ENCODE data around the gene ZNF578.
"Not testable (repeated sequence)": the region's sequence is repeated elsewhere in the genome, so short reads cannot be mapped to it uniquely, and the experiment has no call there.

Gene ZNF578

GRCh38 chr19:52557231-52557995, 104.1 kb downstream of the ZNF578 start:
- H3K36me3 ChIP-seq (ENCODE audit: low read length), result peaks cover 57% of the 10 kb centered on the region
- H3K9me2 ChIP-seq (replicated peaks; ENCODE audit: insufficient read depth, low read length), result no peaks in the 10 kb centered on the region
- no peak overlapping the region for H3K27ac ChIP-seq (ENCODE audit: low read depth, low read length)
- peaks cover 29% of the 10 kb centered on the region; the same call in 1 of the 2 replicates for H3K9me3 ChIP-seq (ENCODE audit: insufficient read depth, low read length)
- peaks cover 17% of the 10 kb centered on the region; the same call in 1 of the 2 replicates for H3K79me2 ChIP-seq (ENCODE audit: insufficient read depth, low read length)
- H2AFZ ChIP-seq (ENCODE audit: low read depth, low read length, severe bottlenecking), result no peak overlapping the region
- no peak for TF ChIP-seq EZH2phosphoT487 (conservative IDR thresholded peaks at IDR 0.05; ENCODE audit: low read length)
- no peak for TF ChIP-seq CTCF (IDR thresholded peaks at IDR 0.05; ENCODE audit: insufficient read depth, low read length, poor library complexity, severe bottlenecking)
- H3K4me2 ChIP-seq (ENCODE audit: low read depth, low read length, poor library complexity, severe bottlenecking), result no peak overlapping the region
- no peak overlapping the region for H3K4me3 ChIP-seq (ENCODE audit: insufficient read depth, low read length, poor library complexity, severe bottlenecking)
- H3K27me3 ChIP-seq (ENCODE audit: low read length), result no peaks in the 10 kb centered on the region
- H4K20me1 ChIP-seq (ENCODE audit: low read depth, low read length), result no peaks in the 10 kb centered on the region
- no peaks in the 10 kb centered on the region for H3F3A ChIP-seq (ENCODE audit: insufficient read depth)
- H3K9ac ChIP-seq (ENCODE audit: low read length), result no peak overlapping the region

GRCh38 chr19:52558732-52559445, 105.5 kb downstream of the ZNF578 start:
- H4K20me1 ChIP-seq (ENCODE audit: low read depth, low read length); H3K9me2 ChIP-seq (replicated peaks; ENCODE audit: insufficient read depth, low read length); H3K27me3 ChIP-seq (ENCODE audit: low read length); H3F3A ChIP-seq (ENCODE audit: insufficient read depth); H3K27ac ChIP-seq (ENCODE audit: low read depth, low read length); H2AFZ ChIP-seq (ENCODE audit: low read depth, low read length, severe bottlenecking); H3K4me2 ChIP-seq (ENCODE audit: low read depth, low read length, poor library complexity, severe bottlenecking); H3K9ac ChIP-seq (ENCODE audit: low read length); H3K4me3 ChIP-seq (ENCODE audit: insufficient read depth, low read length, poor library complexity, severe bottlenecking): not testable (repeated sequence)
- Histone ChIP-seq H3K9me3 (ENCODE audit: insufficient read depth, low read length) (peaks cover 21% of the 10 kb centered on the region; the same call in 1 of the 2 replicates), H3K79me2 (ENCODE audit: insufficient read depth, low read length) (peaks cover 23% of the 10 kb centered on the region; the same call in 1 of the 2 replicates), H3K36me3 (ENCODE audit: low read length) (peaks cover 43% of the 10 kb centered on the region)

- not testable (repeated sequence) for H3F3A ChIP-seq (ENCODE audit: insufficient read depth); H3K4me2 ChIP-seq (ENCODE audit: low read depth, low read length, poor library complexity, severe bottlenecking); H3K9me2 ChIP-seq (replicated peaks; ENCODE audit: insufficient read depth, low read length); H3K27ac ChIP-seq (ENCODE audit: low read depth, low read length); H2AFZ ChIP-seq (ENCODE audit: low read depth, low read length, severe bottlenecking); H3K4me3 ChIP-seq (ENCODE audit: insufficient read depth, low read length, poor library complexity, severe bottlenecking); H3K9me3 ChIP-seq (ENCODE audit: insufficient read depth, low read length); H4K20me1 ChIP-seq (ENCODE audit: low read depth, low read length); H3K27me3 ChIP-seq (ENCODE audit: low read length); H3K9ac ChIP-seq (ENCODE audit: low read length)
- Histone ChIP-seq H3K36me3 (ENCODE audit: low read length) (peaks cover 23% of the 10 kb centered on the region), H3K79me2 (ENCODE audit: insufficient read depth, low read length) (peaks cover 23% of the 10 kb centered on the region; the same call in 1 of the 2 replicates)
Measured at GRCh38 chr19:52561611-52562010, 108.3 kb downstream of the ZNF578 start.
